Measurements from ENCODE around the gene ASCC3.

DNA sequence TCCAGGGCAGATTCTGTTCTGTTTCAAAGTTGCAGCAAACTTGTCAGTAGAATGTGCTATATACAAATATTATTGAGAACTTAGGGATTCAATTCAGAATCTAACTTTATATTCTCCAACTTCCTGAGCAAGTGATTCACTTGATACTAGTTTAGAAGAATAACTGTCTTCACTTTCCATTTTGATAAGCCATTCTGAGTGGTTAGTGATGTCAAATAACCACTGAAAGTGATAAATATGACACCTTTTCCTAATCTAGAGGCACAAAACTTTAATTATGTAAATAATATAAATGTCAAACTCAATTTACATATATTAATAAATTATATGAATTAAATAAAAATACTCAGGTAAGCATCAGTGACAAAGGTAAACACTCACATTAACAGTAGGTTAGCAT is 395.9 kb downstream of the ASCC3 start:
- TF ChIP-seq GATA2 (IDR thresholded peaks at IDR 0.05; ENCODE audit: low read depth, low read length) (no peak), GATA3 (IDR thresholded peaks at IDR 0.05; ENCODE audit: low read depth, low read length) (no peak)

Data from SH-SY5Y (cell line).